Tibial nerve (tissue), 3 donors: ENCODE data around the gene TNN.

Experiments
- POLR2A ChIP-seq, 2 donors: fragments of 450-650 bp; IDR thresholded peaks; one replicate each; pipeline ENCODE4 v1.6.1; 2017; ENCODE audit warnings: antibody characterized with exemption in 2 of 2, mild to moderate bottlenecking in 2 of 2, moderate library complexity in 2 of 2
- TF ChIP-seq, protein P1 (sequence below), 5 experiments: fragments of 200-600 bp in 3 of 5; fragments of 450-650 bp in 2 of 5; sonication (generic) in 3 of 5; IDR thresholded peaks; one replicate each; pipeline ENCODE4 v1.5.1; 2016 to 2019; ENCODE audit warnings: antibody characterized with exemption in 5 of 5, mild to moderate bottlenecking in 3 of 5, moderate library complexity in 2 of 5

DNA sequence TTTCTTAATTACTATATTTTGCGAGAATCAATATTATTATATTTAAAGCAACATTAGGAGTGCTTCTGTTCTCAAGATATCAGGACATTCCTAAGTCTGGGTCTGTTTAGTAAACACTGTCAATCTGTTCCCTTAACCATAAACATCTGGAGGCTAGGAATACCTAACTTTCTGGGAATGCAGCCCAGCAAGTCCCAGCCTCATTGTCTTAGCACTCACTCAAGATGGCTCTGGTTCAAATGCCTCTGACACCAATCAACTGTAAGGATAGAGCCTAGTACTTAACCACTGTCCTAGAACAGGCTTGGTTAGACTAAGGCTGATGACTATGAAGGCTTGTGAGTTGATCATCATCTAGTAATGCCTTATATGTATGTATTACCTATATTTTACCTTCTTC, 61.5 kb downstream of the TNN start:
- TF ChIP-seq, protein P1, sequence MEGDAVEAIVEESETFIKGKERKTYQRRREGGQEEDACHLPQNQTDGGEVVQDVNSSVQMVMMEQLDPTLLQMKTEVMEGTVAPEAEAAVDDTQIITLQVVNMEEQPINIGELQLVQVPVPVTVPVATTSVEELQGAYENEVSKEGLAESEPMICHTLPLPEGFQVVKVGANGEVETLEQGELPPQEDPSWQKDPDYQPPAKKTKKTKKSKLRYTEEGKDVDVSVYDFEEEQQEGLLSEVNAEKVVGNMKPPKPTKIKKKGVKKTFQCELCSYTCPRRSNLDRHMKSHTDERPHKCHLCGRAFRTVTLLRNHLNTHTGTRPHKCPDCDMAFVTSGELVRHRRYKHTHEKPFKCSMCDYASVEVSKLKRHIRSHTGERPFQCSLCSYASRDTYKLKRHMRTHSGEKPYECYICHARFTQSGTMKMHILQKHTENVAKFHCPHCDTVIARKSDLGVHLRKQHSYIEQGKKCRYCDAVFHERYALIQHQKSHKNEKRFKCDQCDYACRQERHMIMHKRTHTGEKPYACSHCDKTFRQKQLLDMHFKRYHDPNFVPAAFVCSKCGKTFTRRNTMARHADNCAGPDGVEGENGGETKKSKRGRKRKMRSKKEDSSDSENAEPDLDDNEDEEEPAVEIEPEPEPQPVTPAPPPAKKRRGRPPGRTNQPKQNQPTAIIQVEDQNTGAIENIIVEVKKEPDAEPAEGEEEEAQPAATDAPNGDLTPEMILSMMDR (IDR thresholded peaks at IDR 0.05), result no peak
- TF ChIP-seq POLR2A (IDR thresholded peaks at IDR 0.05), result no peak
